ENCODE measurements around the gene GPRIN3.
A peak's percentile ranks its signal among the peaks of the same experiment; 100 is the strongest.

The GPRIN3 gene

GRCh38 chr4:89226665-89227574 is 80.7 kb downstream of the GPRIN3 start:
- Histone ChIP-seq H2AFZ (ENCODE audit: low read depth, low read length) (peak overlapping the region; percentile 82), H3K27ac (ENCODE audit: low read length) (no peak overlapping the region), H3K27me3 (ENCODE audit: low read depth, low read length) (no peaks in the 10 kb centered on the region), H4K20me1 (ENCODE audit: insufficient read depth, low read length) (no peaks in the 10 kb centered on the region), H3K79me2 (ENCODE audit: low read length) (no peaks in the 10 kb centered on the region), H3K9me3 (ENCODE audit: insufficient read depth, low read length) (no peaks in the 10 kb centered on the region), H3K4me3 (ENCODE audit: low read length) (peak overlapping the region; percentile 72), H3K4me1 (ENCODE audit: low read length) (peaks cover 18% of the 10 kb centered on the region), H3K9ac (ENCODE audit: low read length) (peak overlapping the region; percentile 49), H3K36me3 (replicated peaks; ENCODE audit: low read depth, low read length) (no peaks in the 10 kb centered on the region), H3K4me2 (ENCODE audit: low read length) (peak overlapping the region; percentile 74)
- TF ChIP-seq EZH2phosphoT487 (IDR thresholded peaks at IDR 0.05; ENCODE audit: low read depth) (no peak), CTCF (IDR thresholded peaks at IDR 0.05; ENCODE audit: low read depth, low read length) (peak; percentile 90)

GRCh38 chr4:89222170-89222569 is 85.4 kb downstream of the GPRIN3 start:
- H2AFZ ChIP-seq (ENCODE audit: low read depth, low read length) = no peak overlapping the region
- H4K20me1 ChIP-seq (ENCODE audit: insufficient read depth, low read length) = no peaks in the 10 kb centered on the region
- H3K36me3 ChIP-seq (replicated peaks; ENCODE audit: low read depth, low read length) = no peaks in the 10 kb centered on the region
- H3K4me2 ChIP-seq (ENCODE audit: low read length) = no peak overlapping the region
- H3K4me1 ChIP-seq (ENCODE audit: low read length) = peaks cover 20% of the 10 kb centered on the region
- H3K9me3 ChIP-seq (ENCODE audit: insufficient read depth, low read length) = no peaks in the 10 kb centered on the region
- H3K4me3 ChIP-seq (ENCODE audit: low read length) = no peak overlapping the region
- TF ChIP-seq EZH2phosphoT487 (IDR thresholded peaks at IDR 0.05; ENCODE audit: low read depth) (no peak), CTCF (IDR thresholded peaks at IDR 0.05; ENCODE audit: low read depth, low read length) (no peak)
- H3K27me3 ChIP-seq (ENCODE audit: low read depth, low read length) = no peaks in the 10 kb centered on the region
- H3K79me2 ChIP-seq (ENCODE audit: low read length) = no peaks in the 10 kb centered on the region
- no peak overlapping the region for H3K27ac ChIP-seq (ENCODE audit: low read length)
- H3K9ac ChIP-seq (ENCODE audit: low read length) = no peak overlapping the region

GRCh38 chr4:89221167-89221867 is 86.3 kb downstream of the GPRIN3 start:
- Histone ChIP-seq H3K4me3 (ENCODE audit: low read length) (no peak overlapping the region), H4K20me1 (ENCODE audit: insufficient read depth, low read length) (no peaks in the 10 kb centered on the region), H3K9ac (ENCODE audit: low read length) (no peak overlapping the region), H2AFZ (ENCODE audit: low read depth, low read length) (no peak overlapping the region), H3K4me2 (ENCODE audit: low read length) (no peak overlapping the region), H3K4me1 (ENCODE audit: low read length) (peaks cover 21% of the 10 kb centered on the region), H3K27me3 (ENCODE audit: low read depth, low read length) (no peaks in the 10 kb centered on the region), H3K27ac (ENCODE audit: low read length) (no peak overlapping the region), H3K9me3 (ENCODE audit: insufficient read depth, low read length) (no peaks in the 10 kb centered on the region), H3K36me3 (replicated peaks; ENCODE audit: low read depth, low read length) (no peaks in the 10 kb centered on the region), H3K79me2 (ENCODE audit: low read length) (no peaks in the 10 kb centered on the region)
- TF ChIP-seq CTCF (IDR thresholded peaks at IDR 0.05; ENCODE audit: low read depth, low read length) (no peak), EZH2phosphoT487 (IDR thresholded peaks at IDR 0.05; ENCODE audit: low read depth) (no peak)

GRCh38 chr4:89218587-89218986 is 89.0 kb downstream of the GPRIN3 start:
- H3K4me1 ChIP-seq (ENCODE audit: low read length) = peaks cover 45% of the 10 kb centered on the region
- no peak overlapping the region for H3K4me2 ChIP-seq (ENCODE audit: low read length)
- no peaks in the 10 kb centered on the region for H3K27me3 ChIP-seq (ENCODE audit: low read depth, low read length)
- no peak overlapping the region for H3K9ac ChIP-seq (ENCODE audit: low read length)
- no peak overlapping the region for H2AFZ ChIP-seq (ENCODE audit: low read depth, low read length)
- no peak overlapping the region for H3K4me3 ChIP-seq (ENCODE audit: low read length)
- no peaks in the 10 kb centered on the region for H3K36me3 ChIP-seq (replicated peaks; ENCODE audit: low read depth, low read length)
- H3K27ac ChIP-seq (ENCODE audit: low read length) = no peak overlapping the region
- H3K9me3 ChIP-seq (ENCODE audit: insufficient read depth, low read length) = no peaks in the 10 kb centered on the region
- H4K20me1 ChIP-seq (ENCODE audit: insufficient read depth, low read length) = no peaks in the 10 kb centered on the region
- TF ChIP-seq CTCF (IDR thresholded peaks at IDR 0.05; ENCODE audit: low read depth, low read length) (no peak), EZH2phosphoT487 (IDR thresholded peaks at IDR 0.05; ENCODE audit: low read depth) (no peak)
- no peaks in the 10 kb centered on the region for H3K79me2 ChIP-seq (ENCODE audit: low read length)

Measured in OCI-LY3 (cell line).